ENCODE measurements around the gene ATG14. TPM values are rescaled to one million over a fixed set of nuclear protein-coding genes. Genes with fewer than 3 reads are reported as not detected.
A peak's percentile ranks its signal among the peaks of the same experiment; 100 is the strongest.
"Not testable (repeated sequence)": the region's sequence is repeated elsewhere in the genome, so short reads cannot be mapped to it uniquely, and the experiment has no call there.

The ATG14 gene
- polyA plus RNA-seq, 4 donors = 19.4 to 23.0 (median 20.8) TPM

GRCh38 chr14:55434805-55435174 lies 23.2 kb upstream of the ATG14 start:
- no peak for DNase-seq (ENCODE audit: low read depth in 4 of 4, low spot score in 3 of 4)

GRCh38 chr14:55433880-55434804 lies 22.5 kb upstream of the ATG14 start:
- no peak for DNase-seq (ENCODE audit: low read depth in 4 of 4, low spot score in 3 of 4)

- DNase-seq (ENCODE audit: low read depth in 4 of 4, low spot score in 3 of 4) = no peak
Observed at GRCh38 chr14:55432628-55433027, 21.0 kb upstream of the ATG14 start.

GRCh38 chr14:55430024-55430690 lies 18.5 kb upstream of the ATG14 start:
- DNase-seq (ENCODE audit: low read depth in 4 of 4, low spot score in 3 of 4) = peak in 1 of 4 donors; percentile 43

- DNase-seq (ENCODE audit: low read depth in 4 of 4, low spot score in 3 of 4) = no peak
Observed at GRCh38 chr14:55427439-55427838, 15.8 kb upstream of the ATG14 start.

- DNase-seq (ENCODE audit: low read depth in 4 of 4, low spot score in 3 of 4) = no peak
Observed at GRCh38 chr14:55426891-55427290, 15.3 kb upstream of the ATG14 start.

GRCh38 chr14:55425091-55425490 lies 13.5 kb upstream of the ATG14 start:
- no peak for DNase-seq (ENCODE audit: low read depth in 4 of 4, low spot score in 3 of 4)

GRCh38 chr14:55423969-55424368 lies 12.3 kb upstream of the ATG14 start:
- DNase-seq (ENCODE audit: low read depth in 4 of 4, low spot score in 3 of 4) = no peak

- not testable (repeated sequence) for DNase-seq (ENCODE audit: low read depth in 4 of 4, low spot score in 3 of 4)
Observed at GRCh38 chr14:55422338-55422737, 10.7 kb upstream of the ATG14 start.

GRCh38 chr14:55419663-55420062 lies 8.0 kb upstream of the ATG14 start:
- no peak for DNase-seq (ENCODE audit: low read depth in 4 of 4, low spot score in 3 of 4)

- DNase-seq (ENCODE audit: low read depth in 4 of 4, low spot score in 3 of 4) = no peak
Observed at GRCh38 chr14:55418411-55418810, 6.8 kb upstream of the ATG14 start.

- DNase-seq (ENCODE audit: low read depth in 4 of 4, low spot score in 3 of 4) = no peak
Observed at GRCh38 chr14:55417955-55418354, 6.3 kb upstream of the ATG14 start.

GRCh38 chr14:55416866-55417265 lies 5.2 kb upstream of the ATG14 start:
- DNase-seq (ENCODE audit: low read depth in 4 of 4, low spot score in 3 of 4) = no peak

- DNase-seq (ENCODE audit: low read depth in 4 of 4, low spot score in 3 of 4) = no peak
Observed at GRCh38 chr14:55414551-55414950, 2.9 kb upstream of the ATG14 start.

- no peak for DNase-seq (ENCODE audit: low read depth in 4 of 4, low spot score in 3 of 4)
Observed at GRCh38 chr14:55412676-55413075, 1.0 kb upstream of the ATG14 start.

GRCh38 chr14:55410876-55411275 lies 754 bp downstream of the ATG14 start:
- no peak for DNase-seq (ENCODE audit: low read depth in 4 of 4, low spot score in 3 of 4)

GRCh38 chr14:55404173-55404854 lies 7.3 kb downstream of the ATG14 start:
- DNase-seq (ENCODE audit: low read depth in 4 of 4, low spot score in 3 of 4) = no peak

GRCh38 chr14:55401751-55402150 lies 9.9 kb downstream of the ATG14 start:
- no peak for DNase-seq (ENCODE audit: low read depth in 4 of 4, low spot score in 3 of 4)

GRCh38 chr14:55399852-55400251 lies 11.8 kb downstream of the ATG14 start:
- no peak for DNase-seq (ENCODE audit: low read depth in 4 of 4, low spot score in 3 of 4)

- DNase-seq (ENCODE audit: low read depth in 4 of 4, low spot score in 3 of 4) = no peak
Observed at GRCh38 chr14:55399183-55399582, 12.4 kb downstream of the ATG14 start.

GRCh38 chr14:55398679-55399078 lies 13.0 kb downstream of the ATG14 start:
- DNase-seq (ENCODE audit: low read depth in 4 of 4, low spot score in 3 of 4) = no peak
